Measurements from ENCODE around the gene PAM.
"Not testable (repeated sequence)": the region's sequence is repeated elsewhere in the genome, so short reads cannot be mapped to it uniquely, and the experiment has no call there.

PAM gene

DNA sequence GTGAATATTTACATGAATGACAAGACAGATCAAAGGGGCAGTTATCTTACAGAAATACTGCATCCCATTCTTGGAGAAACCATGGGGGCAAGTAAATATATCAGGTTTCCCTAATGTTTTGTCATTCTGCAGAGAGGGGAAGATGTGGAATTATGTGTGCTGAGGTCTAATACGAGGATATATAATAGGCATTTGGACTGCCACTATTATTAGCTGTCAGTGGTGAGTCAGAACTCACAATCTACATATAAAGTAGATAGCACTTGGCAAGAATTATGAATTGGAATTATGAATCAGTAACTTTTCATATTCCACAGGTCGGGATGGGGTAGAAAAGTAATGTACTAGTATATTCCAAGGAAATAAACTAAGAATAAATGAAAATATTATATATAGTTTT lies 243.1 kb downstream of the PAM start:
- Histone ChIP-seq H3K9ac (ENCODE audit: insufficient read length, low read depth) (no peak overlapping the region), H3K9me3 (ENCODE audit: insufficient read depth, low read length) (peaks cover 8% of the 10 kb centered on the region; the same call in 1 of the 2 replicates), H3K27me3 (ENCODE audit: insufficient read depth, insufficient read length) (no peaks in the 10 kb centered on the region), H3K4me3 (ENCODE audit: insufficient read length, low read depth) (no peak overlapping the region), H3K36me3 (ENCODE audit: insufficient read depth, insufficient read length, low read length) (no peaks in the 10 kb centered on the region), H3K4me1 (ENCODE audit: insufficient read depth, insufficient read length) (no peaks in the 10 kb centered on the region)
- TF ChIP-seq SUZ12 (IDR thresholded peaks at IDR 0.05; ENCODE audit: extremely low read depth, insufficient read depth, insufficient read length) (no peak), YY1 (IDR thresholded peaks at IDR 0.05; ENCODE audit: insufficient read depth, insufficient read length) (no peak), ZNF274 (IDR thresholded peaks at IDR 0.05; ENCODE audit: low read depth, low read length) (no peak)
- no peak for DNase-seq (ENCODE audit: low read depth, low spot score)

DNA sequence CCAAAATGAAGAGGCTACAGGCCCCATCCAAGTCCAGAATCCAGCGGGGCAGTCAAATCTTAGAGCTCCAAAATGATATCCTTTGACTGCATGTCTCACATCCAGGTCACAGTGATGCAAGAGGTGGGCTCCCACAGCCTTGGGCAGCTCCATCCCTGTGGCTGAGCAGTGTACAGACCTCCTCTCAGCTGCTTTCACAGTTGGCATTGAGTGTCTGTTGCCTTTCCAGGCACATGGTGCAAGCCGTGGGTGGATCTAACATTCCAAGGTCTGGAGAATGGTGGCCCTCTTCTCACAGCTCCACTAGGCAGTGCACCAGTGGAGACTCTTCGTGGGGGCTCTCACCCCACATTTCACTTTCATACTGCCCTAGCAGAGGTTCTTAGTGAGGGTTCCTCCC lies 244.1 kb downstream of the PAM start:
- Histone ChIP-seq H3K27me3 (ENCODE audit: insufficient read depth, insufficient read length) (no peaks in the 10 kb centered on the region), H3K4me3 (ENCODE audit: insufficient read length, low read depth) (no peak overlapping the region), H3K36me3 (ENCODE audit: insufficient read depth, insufficient read length, low read length) (no peaks in the 10 kb centered on the region), H3K9me3 (ENCODE audit: insufficient read depth, low read length) (peaks cover 8% of the 10 kb centered on the region; the same call in 1 of the 2 replicates), H3K4me1 (ENCODE audit: insufficient read depth, insufficient read length) (no peaks in the 10 kb centered on the region), H3K9ac (ENCODE audit: insufficient read length, low read depth) (no peak overlapping the region)
- TF ChIP-seq ZNF274 (IDR thresholded peaks at IDR 0.05; ENCODE audit: low read depth, low read length) (no peak), SUZ12 (IDR thresholded peaks at IDR 0.05; ENCODE audit: extremely low read depth, insufficient read depth, insufficient read length) (no peak), YY1 (IDR thresholded peaks at IDR 0.05; ENCODE audit: insufficient read depth, insufficient read length) (no peak)
- no peak for DNase-seq (ENCODE audit: low read depth, low spot score)

DNA sequence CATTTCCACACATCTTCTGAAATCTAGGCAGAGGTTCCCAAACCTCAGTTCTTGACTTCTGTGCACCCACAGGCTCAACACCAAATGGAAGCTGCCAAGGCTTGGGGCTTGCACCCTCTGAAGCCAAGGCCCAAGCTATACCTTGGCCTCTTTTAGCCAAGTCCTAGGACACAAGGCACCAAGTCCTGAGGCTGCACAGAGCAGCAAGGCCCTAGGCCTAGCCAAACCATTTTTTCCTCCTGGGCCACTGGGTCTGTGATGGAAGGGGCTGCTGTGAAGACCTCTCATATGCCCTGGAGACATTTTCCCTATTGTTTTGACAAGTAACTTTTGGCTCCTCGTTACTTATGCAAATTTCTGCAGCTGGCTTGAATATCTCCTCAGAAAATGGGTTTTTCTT lies 244.5 kb downstream of the PAM start:
- not testable (repeated sequence) for H3K36me3 ChIP-seq (ENCODE audit: insufficient read depth, insufficient read length, low read length); H3K27me3 ChIP-seq (ENCODE audit: insufficient read depth, insufficient read length); H3K4me1 ChIP-seq (ENCODE audit: insufficient read depth, insufficient read length); H3K9me3 ChIP-seq (ENCODE audit: insufficient read depth, low read length); DNase-seq (ENCODE audit: low read depth, low spot score); H3K9ac ChIP-seq (ENCODE audit: insufficient read length, low read depth); H3K4me3 ChIP-seq (ENCODE audit: insufficient read length, low read depth)

DNA sequence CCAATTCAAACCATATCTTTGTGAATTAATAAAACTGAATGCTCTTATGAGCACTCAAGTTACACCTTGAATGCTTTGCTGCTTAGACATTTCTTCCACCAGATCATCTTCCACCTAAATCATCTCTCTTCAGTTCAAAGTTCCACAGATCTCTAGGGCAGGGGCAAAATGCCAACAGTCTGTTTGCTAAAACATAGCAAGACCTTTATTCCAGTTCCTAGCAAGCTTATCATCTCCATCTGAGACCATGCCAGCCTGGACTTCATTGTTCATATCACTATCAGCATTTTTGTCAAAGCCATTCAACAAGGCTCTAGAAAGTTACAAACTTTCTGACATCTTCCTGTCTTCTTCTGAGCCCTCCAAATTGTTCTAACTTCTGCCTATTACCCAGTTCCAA lies 245.0 kb downstream of the PAM start:
- H3K4me3 ChIP-seq (ENCODE audit: insufficient read length, low read depth): no peak overlapping the region
- peaks cover 8% of the 10 kb centered on the region; the same call in 1 of the 2 replicates for H3K9me3 ChIP-seq (ENCODE audit: insufficient read depth, low read length)
- H3K9ac ChIP-seq (ENCODE audit: insufficient read length, low read depth): no peak overlapping the region
- no peak for DNase-seq (ENCODE audit: low read depth, low spot score)
- no peak for TF ChIP-seq ZNF274 (IDR thresholded peaks at IDR 0.05; ENCODE audit: low read depth, low read length)
- no peak for TF ChIP-seq SUZ12 (IDR thresholded peaks at IDR 0.05; ENCODE audit: extremely low read depth, insufficient read depth, insufficient read length)
- TF ChIP-seq YY1 (IDR thresholded peaks at IDR 0.05; ENCODE audit: insufficient read depth, insufficient read length): no peak
- H3K27me3 ChIP-seq (ENCODE audit: insufficient read depth, insufficient read length): no peaks in the 10 kb centered on the region
- H3K4me1 ChIP-seq (ENCODE audit: insufficient read depth, insufficient read length): no peaks in the 10 kb centered on the region
- H3K36me3 ChIP-seq (ENCODE audit: insufficient read depth, insufficient read length, low read length): no peaks in the 10 kb centered on the region

DNA sequence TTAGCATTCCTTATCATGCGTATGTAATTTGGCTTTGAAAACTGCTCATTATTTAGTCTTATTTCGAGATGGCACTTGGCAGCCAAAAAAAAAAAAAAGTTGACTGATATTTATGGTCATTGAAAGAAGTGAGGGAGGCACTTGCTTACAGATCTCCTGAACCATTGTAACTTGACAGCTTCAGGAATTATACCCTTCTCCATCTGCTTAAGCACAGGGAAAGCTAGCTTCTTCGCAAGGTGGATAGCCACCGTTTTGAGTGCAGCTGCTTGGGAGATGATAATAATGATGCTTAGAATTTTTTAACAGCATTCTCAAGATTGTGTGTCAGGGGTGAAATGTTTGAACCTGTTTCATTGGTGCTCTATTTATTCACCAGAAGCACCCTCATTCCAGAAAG lies 248.8 kb downstream of the PAM start:
- Histone ChIP-seq H3K4me3 (ENCODE audit: insufficient read length, low read depth) (no peak overlapping the region), H3K27me3 (ENCODE audit: insufficient read depth, insufficient read length) (no peaks in the 10 kb centered on the region), H3K9me3 (ENCODE audit: insufficient read depth, low read length) (peaks cover 8% of the 10 kb centered on the region; the same call in 1 of the 2 replicates), H3K4me1 (ENCODE audit: insufficient read depth, insufficient read length) (no peaks in the 10 kb centered on the region), H3K36me3 (ENCODE audit: insufficient read depth, insufficient read length, low read length) (no peaks in the 10 kb centered on the region), H3K9ac (ENCODE audit: insufficient read length, low read depth) (no peak overlapping the region)
- TF ChIP-seq SUZ12 (IDR thresholded peaks at IDR 0.05; ENCODE audit: extremely low read depth, insufficient read depth, insufficient read length) (no peak), ZNF274 (IDR thresholded peaks at IDR 0.05; ENCODE audit: low read depth, low read length) (no peak), YY1 (IDR thresholded peaks at IDR 0.05; ENCODE audit: insufficient read depth, insufficient read length) (no peak)
- no peak for DNase-seq (ENCODE audit: low read depth, low spot score)

DNA sequence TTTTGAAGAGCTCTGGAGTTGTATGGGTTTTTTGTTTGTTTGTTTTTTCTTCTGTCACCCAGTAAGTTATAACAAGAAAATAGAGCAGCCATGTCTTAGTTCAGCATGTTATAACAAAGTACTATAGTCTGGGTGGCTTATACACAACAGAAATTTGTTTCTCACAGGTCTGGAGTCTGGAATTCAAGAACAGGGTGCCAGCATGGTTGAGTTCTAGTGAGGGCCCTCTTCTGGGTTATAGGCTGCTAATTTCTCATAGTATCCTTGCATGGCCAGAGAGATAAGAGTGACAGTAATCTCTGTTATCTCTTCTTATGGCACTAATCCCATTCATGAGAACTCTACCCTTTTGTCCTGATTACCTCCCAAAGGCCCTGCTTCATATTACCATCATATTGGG lies 250.2 kb downstream of the PAM start:
- H3K9ac ChIP-seq (ENCODE audit: insufficient read length, low read depth): no peak overlapping the region
- no peaks in the 10 kb centered on the region for H3K36me3 ChIP-seq (ENCODE audit: insufficient read depth, insufficient read length, low read length)
- no peaks in the 10 kb centered on the region for H3K27me3 ChIP-seq (ENCODE audit: insufficient read depth, insufficient read length)
- H3K4me3 ChIP-seq (ENCODE audit: insufficient read length, low read depth): no peak overlapping the region
- TF ChIP-seq YY1 (IDR thresholded peaks at IDR 0.05; ENCODE audit: insufficient read depth, insufficient read length): no peak
- TF ChIP-seq SUZ12 (IDR thresholded peaks at IDR 0.05; ENCODE audit: extremely low read depth, insufficient read depth, insufficient read length): no peak
- TF ChIP-seq ZNF274 (IDR thresholded peaks at IDR 0.05; ENCODE audit: low read depth, low read length): no peak
- no peaks in the 10 kb centered on the region for H3K9me3 ChIP-seq (ENCODE audit: insufficient read depth, low read length)
- no peaks in the 10 kb centered on the region for H3K4me1 ChIP-seq (ENCODE audit: insufficient read depth, insufficient read length)
- no peak for DNase-seq (ENCODE audit: low read depth, low spot score)

DNA sequence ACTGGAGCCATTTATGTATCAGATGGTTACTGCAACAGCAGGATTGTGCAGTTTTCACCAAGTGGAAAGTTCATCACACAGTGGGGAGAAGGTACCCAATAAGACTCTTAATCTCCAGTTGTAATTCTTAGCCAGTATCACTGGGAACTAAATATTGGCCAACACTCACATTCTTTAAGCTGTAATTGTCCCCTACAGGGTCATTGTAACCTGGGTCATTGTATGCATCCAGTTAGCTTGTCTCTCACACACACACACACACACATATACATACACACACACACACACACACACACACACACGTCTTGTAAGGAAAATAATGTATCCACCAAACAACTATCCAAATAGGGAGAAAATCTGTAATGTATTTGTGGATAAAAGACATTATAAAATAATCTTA lies 251.8 kb downstream of the PAM start:
- Histone ChIP-seq H3K4me1 (ENCODE audit: insufficient read depth, insufficient read length) (no peaks in the 10 kb centered on the region), H3K27me3 (ENCODE audit: insufficient read depth, insufficient read length) (no peaks in the 10 kb centered on the region), H3K9me3 (ENCODE audit: insufficient read depth, low read length) (no peaks in the 10 kb centered on the region), H3K9ac (ENCODE audit: insufficient read length, low read depth) (no peak overlapping the region), H3K36me3 (ENCODE audit: insufficient read depth, insufficient read length, low read length) (no peaks in the 10 kb centered on the region), H3K4me3 (ENCODE audit: insufficient read length, low read depth) (no peak overlapping the region)
- no peak for TF ChIP-seq ZNF274 (IDR thresholded peaks at IDR 0.05; ENCODE audit: low read depth, low read length)
- TF ChIP-seq YY1 (IDR thresholded peaks at IDR 0.05; ENCODE audit: insufficient read depth, insufficient read length): no peak
- TF ChIP-seq SUZ12 (IDR thresholded peaks at IDR 0.05; ENCODE audit: extremely low read depth, insufficient read depth, insufficient read length): no peak
- DNase-seq (ENCODE audit: low read depth, low spot score): no peak

DNA sequence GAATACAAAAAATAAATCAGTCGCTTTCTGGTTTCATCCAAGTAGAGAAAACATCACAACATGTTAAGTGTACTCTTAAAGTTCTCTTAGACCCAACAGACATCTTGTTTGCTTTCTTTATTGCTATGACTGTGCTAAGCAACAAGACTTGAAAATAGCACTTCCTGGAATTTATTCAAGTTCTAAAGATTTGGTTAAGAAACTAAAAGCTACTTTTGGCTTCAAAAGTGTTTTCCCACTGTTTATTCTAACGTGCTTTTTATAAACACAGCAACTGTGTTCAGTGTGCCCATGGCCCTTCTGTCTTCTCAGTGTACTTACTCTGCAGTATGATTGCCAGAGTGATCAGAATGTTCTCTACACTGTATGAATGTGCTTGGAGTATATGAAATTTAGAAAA lies 255.1 kb downstream of the PAM start:
- Histone ChIP-seq H3K4me1 (ENCODE audit: insufficient read depth, insufficient read length) (no peaks in the 10 kb centered on the region), H3K36me3 (ENCODE audit: insufficient read depth, insufficient read length, low read length) (peaks cover 3% of the 10 kb centered on the region), H3K4me3 (ENCODE audit: insufficient read length, low read depth) (no peak overlapping the region), H3K27me3 (ENCODE audit: insufficient read depth, insufficient read length) (no peaks in the 10 kb centered on the region), H3K9ac (ENCODE audit: insufficient read length, low read depth) (no peak overlapping the region), H3K9me3 (ENCODE audit: insufficient read depth, low read length) (no peaks in the 10 kb centered on the region)
- TF ChIP-seq YY1 (IDR thresholded peaks at IDR 0.05; ENCODE audit: insufficient read depth, insufficient read length) (no peak), ZNF274 (IDR thresholded peaks at IDR 0.05; ENCODE audit: low read depth, low read length) (no peak), SUZ12 (IDR thresholded peaks at IDR 0.05; ENCODE audit: extremely low read depth, insufficient read depth, insufficient read length) (no peak)
- no peak for DNase-seq (ENCODE audit: low read depth, low spot score)
